Activated T-helper 1 cell treated with anti-CD3 and anti-CD28 coated beads, Interleukin-12 subunit alpha, Interleukin-12 subunit beta, Interleukin-2, Interleukin-4 antibody, amounts not matched to agents 30 ng/mL and 10 ng/mL and 1 ng/mL, durations not matched to agents 14 hours and 24 hours and 36 hours (primary cell): Measurements from ENCODE around the gene IGF2BP1. TPM values are rescaled to one million over a fixed set of nuclear protein-coding genes. Genes with fewer than 3 reads are reported as not detected.
A peak's percentile ranks its signal among the peaks of the same experiment; 100 is the strongest.
"Not testable (repeated sequence)": the region's sequence is repeated elsewhere in the genome, so short reads cannot be mapped to it uniquely, and the experiment has no call there.

Source experiments
- DNase-seq: peaks from one replicate; pipeline ENCODE4 v3.0.0; 2021; ENCODE audit warnings: low spot score
- H3K27ac Mint-ChIP-seq: one replicate; pipeline ENCODE4 v1.8.0; 2021; ENCODE audit warnings: mild to moderate bottlenecking, mixed read lengths
- H3K27me3 Mint-ChIP-seq: one replicate; pipeline ENCODE4 v1.8.0; 2022; ENCODE audit warnings: mild to moderate bottlenecking, moderate library complexity, mixed read lengths; ENCODE audit not compliant: insufficient read depth
- H3K36me3 Mint-ChIP-seq: one replicate; pipeline ENCODE4 v1.8.0; 2021; ENCODE audit warnings: low read depth, mixed read lengths
- H3K4me1 Mint-ChIP-seq: one replicate; pipeline ENCODE4 v1.8.0; 2021; ENCODE audit warnings: low read depth, mixed read lengths
- H3K4me3 Mint-ChIP-seq: one replicate; pipeline ENCODE4 v1.8.0; 2021; ENCODE audit warnings: mild to moderate bottlenecking, moderate library complexity, mixed read lengths
- H3K9me3 Mint-ChIP-seq: one replicate; pipeline ENCODE4 v1.8.0; 2021; ENCODE audit warnings: mixed read lengths
- intact Hi-C: fragments of 100-400 bp; cut with micrococcal nuclease; formaldehyde crosslinking; loops from one replicate; pipeline ENCODE4 v1.15.1; 2024
- total RNA-seq: library from RNA; stranded (reverse); gene quantifications from 2 replicates; pipeline ENCODE4 v1.2.3, GENCODE V29; 2022

The IGF2BP1 gene
- total RNA-seq, 1 donor from 2014 or later = not detected

GRCh38 chr17:49031965-49032928, 35.1 kb downstream of the IGF2BP1 start:
- Mint-ChIP-seq H3K27me3 (peaks cover 5% of the 10 kb centered on the region), H3K36me3 (no peaks in the 10 kb centered on the region), H3K27ac (no peak overlapping the region), H3K4me1 (no peaks in the 10 kb centered on the region), H3K9me3 (no peaks in the 10 kb centered on the region), H3K4me3 (no peak overlapping the region)
- intact Hi-C loops = loop anchor here (1.0 to 2.0 kb wide), 7 partner anchors 87 to 361 kb away; partner anchors contain the start of gene SNF8
- DNase-seq = peak; percentile 30

- Mint-ChIP-seq H3K4me1 (no peaks in the 10 kb centered on the region), H3K27ac (no peak overlapping the region), H3K27me3 (peaks cover 11% of the 10 kb centered on the region), H3K4me3 (no peak overlapping the region), H3K36me3 (no peaks in the 10 kb centered on the region), H3K9me3 (no peaks in the 10 kb centered on the region)
- DNase-seq = no peak
- intact Hi-C loops = no loop called here
Measured at GRCh38 chr17:49035470-49036269, 38.5 kb downstream of the IGF2BP1 start.

- no peak for DNase-seq
- Mint-ChIP-seq H3K4me3 (no peak overlapping the region), H3K4me1 (no peaks in the 10 kb centered on the region), H3K27me3 (peaks cover 13% of the 10 kb centered on the region), H3K27ac (no peak overlapping the region), H3K36me3 (no peaks in the 10 kb centered on the region), H3K9me3 (no peaks in the 10 kb centered on the region)
- intact Hi-C loops = no loop called here
Measured at GRCh38 chr17:49036270-49036626, 39.1 kb downstream of the IGF2BP1 start.

- H3K4me3 Mint-ChIP-seq = no peak overlapping the region
- no peak for DNase-seq
- intact Hi-C loops = no loop called here
- no peaks in the 10 kb centered on the region for H3K4me1 Mint-ChIP-seq
- no peaks in the 10 kb centered on the region for H3K36me3 Mint-ChIP-seq
- peaks cover 15% of the 10 kb centered on the region for H3K27me3 Mint-ChIP-seq
- no peaks in the 10 kb centered on the region for H3K9me3 Mint-ChIP-seq
- H3K27ac Mint-ChIP-seq = no peak overlapping the region
Measured at GRCh38 chr17:49038138-49038537, 41.0 kb downstream of the IGF2BP1 start.

GRCh38 chr17:49038544-49038943, 41.4 kb downstream of the IGF2BP1 start:
- intact Hi-C loops = no loop called here
- no peaks in the 10 kb centered on the region for H3K4me1 Mint-ChIP-seq
- no peak for DNase-seq
- peaks cover 15% of the 10 kb centered on the region for H3K27me3 Mint-ChIP-seq
- H3K36me3 Mint-ChIP-seq = no peaks in the 10 kb centered on the region
- no peak overlapping the region for H3K4me3 Mint-ChIP-seq
- no peaks in the 10 kb centered on the region for H3K9me3 Mint-ChIP-seq
- no peak overlapping the region for H3K27ac Mint-ChIP-seq

- H3K36me3 Mint-ChIP-seq, H3K4me1 Mint-ChIP-seq, intact Hi-C loops: not testable (repeated sequence)
Measured at GRCh38 chr17:49039518-49039917, 42.3 kb downstream of the IGF2BP1 start.

GRCh38 chr17:49041527-49041926, 44.3 kb downstream of the IGF2BP1 start:
- Mint-ChIP-seq H3K9me3 (no peaks in the 10 kb centered on the region), H3K27ac (no peak overlapping the region), H3K36me3 (no peaks in the 10 kb centered on the region), H3K27me3 (peaks cover 21% of the 10 kb centered on the region), H3K4me1 (no peaks in the 10 kb centered on the region), H3K4me3 (no peak overlapping the region)
- no peak for DNase-seq
- intact Hi-C loops = no loop called here

More at GRCh38 chr17:49039518-49039917, 42.3 kb downstream of the IGF2BP1 start:
- DNase-seq, H3K4me3 Mint-ChIP-seq, H3K27ac Mint-ChIP-seq, H3K9me3 Mint-ChIP-seq: not testable (repeated sequence)
- peaks cover 17% of the 10 kb centered on the region for H3K27me3 Mint-ChIP-seq

GRCh38 chr17:49045376-49045775, 48.2 kb downstream of the IGF2BP1 start:
- H3K27me3 Mint-ChIP-seq = peaks cover 17% of the 10 kb centered on the region
- DNase-seq = no peak
- no peaks in the 10 kb centered on the region for H3K36me3 Mint-ChIP-seq
- H3K4me3 Mint-ChIP-seq = no peak overlapping the region
- intact Hi-C loops = no loop called here
- no peak overlapping the region for H3K27ac Mint-ChIP-seq
- no peaks in the 10 kb centered on the region for H3K9me3 Mint-ChIP-seq
- no peaks in the 10 kb centered on the region for H3K4me1 Mint-ChIP-seq

GRCh38 chr17:49046912-49047311, 49.7 kb downstream of the IGF2BP1 start:
- no peaks in the 10 kb centered on the region for H3K4me1 Mint-ChIP-seq
- H3K4me3 Mint-ChIP-seq = no peak overlapping the region
- intact Hi-C loops = no loop called here
- peaks cover 14% of the 10 kb centered on the region for H3K27me3 Mint-ChIP-seq
- no peak overlapping the region for H3K27ac Mint-ChIP-seq
- no peaks in the 10 kb centered on the region for H3K36me3 Mint-ChIP-seq
- no peak for DNase-seq
- no peaks in the 10 kb centered on the region for H3K9me3 Mint-ChIP-seq

- intact Hi-C loops = no loop called here
- no peak for DNase-seq
- Mint-ChIP-seq H3K4me3 (no peak overlapping the region), H3K27ac (no peak overlapping the region), H3K4me1 (no peaks in the 10 kb centered on the region), H3K36me3 (no peaks in the 10 kb centered on the region), H3K9me3 (no peaks in the 10 kb centered on the region), H3K27me3 (peaks cover 16% of the 10 kb centered on the region)
Measured at GRCh38 chr17:49049265-49049664, 52.1 kb downstream of the IGF2BP1 start.

- no peak overlapping the region for H3K4me3 Mint-ChIP-seq
- peaks cover 13% of the 10 kb centered on the region for H3K27me3 Mint-ChIP-seq
- intact Hi-C loops = no loop called here
- no peak overlapping the region for H3K27ac Mint-ChIP-seq
- H3K4me1 Mint-ChIP-seq = peaks cover 3% of the 10 kb centered on the region
- no peaks in the 10 kb centered on the region for H3K36me3 Mint-ChIP-seq
- no peak for DNase-seq
- no peaks in the 10 kb centered on the region for H3K9me3 Mint-ChIP-seq
Measured at GRCh38 chr17:49050611-49051010, 53.4 kb downstream of the IGF2BP1 start.

- peaks cover 10% of the 10 kb centered on the region for H3K27me3 Mint-ChIP-seq
- no peak overlapping the region for H3K4me3 Mint-ChIP-seq
- H3K4me1 Mint-ChIP-seq = peaks cover 10% of the 10 kb centered on the region
- DNase-seq = no peak
- H3K27ac Mint-ChIP-seq = no peak overlapping the region
- H3K36me3 Mint-ChIP-seq = no peaks in the 10 kb centered on the region
- H3K9me3 Mint-ChIP-seq = no peaks in the 10 kb centered on the region
- intact Hi-C loops = no loop called here
Measured at GRCh38 chr17:49051269-49051668, 54.1 kb downstream of the IGF2BP1 start.
